SK-N-SH (cell line): ENCODE results near the gene GARS1. TPM values are rescaled to one million over a fixed set of nuclear protein-coding genes. Genes with fewer than 3 reads are reported as not detected.

Experiments
- CTCF ChIA-PET: fragments of 300-600, 350-600 bp; formaldehyde crosslinking; extraction: SDS; loops from one replicate; lab custom pipeline; 2021; lab: Yijun Ruan, JAX
- POLR2A ChIA-PET: fragments of 350-600 bp; sonication (Branson Sonifier 250); formaldehyde crosslinking; extraction: SDS; loops from one replicate; lab custom pipeline; 2020; ENCODE audit warnings: antibody characterized with exemption, inconsistent platforms; lab: Yijun Ruan, JAX
- DNase-seq: peaks from one replicate; pipeline ENCODE4 v3.0.0; 2012
- H2AFZ ChIP-seq: fragments of 200-600 bp; sonication (generic); 2 replicates; pipeline ENCODE4 v1.8.1; 2016; ENCODE audit warnings: antibody characterized with exemption, mild to moderate bottlenecking, low read depth
- H3F3A ChIP-seq: fragments of 200-600 bp; sonication (generic); replicated peaks from 2 replicates; pipeline ENCODE3; 2016; ENCODE audit warnings: antibody characterized with exemption, mild to moderate bottlenecking; ENCODE audit not compliant: insufficient read depth
- H3K27ac ChIP-seq, 2 experiments: fragments of 200-500 bp in 1 of 2; fragments of 200-600 bp in 1 of 2; sonication (Bioruptor generic) in 1 of 2; sonication (generic), shearing (Covaris generic) in 1 of 2; 2 replicates each; pipeline versions ENCODE4 v1.5.1 to v1.6.1; 2014 to 2016; ENCODE audit warnings: low read depth in 2 of 2, inconsistent platforms in 1 of 2, low read length in 1 of 2, mild to moderate bottlenecking in 1 of 2, mixed read lengths in 1 of 2
- H3K27me3 ChIP-seq: fragments of 200-600 bp; sonication (generic), shearing (Covaris generic); 2 replicates; pipeline ENCODE4 v1.6.1; 2016; ENCODE audit warnings: mixed run types; ENCODE audit not compliant: insufficient read depth
- H3K36me3 ChIP-seq, 2 experiments: fragments of 200-500 bp in 1 of 2; fragments of 200-600 bp in 1 of 2; sonication (Bioruptor generic) in 1 of 2; sonication (generic) in 1 of 2; replicated peaks in 1 of 2; 2 replicates each; pipeline versions ENCODE3 to v1.5.1; 2014 to 2016; ENCODE audit warnings: low read length in 1 of 2, mild to moderate bottlenecking in 1 of 2; ENCODE audit not compliant: insufficient read depth in 2 of 2, control insufficient read depth in 1 of 2
- H3K4me1 ChIP-seq, 2 experiments: fragments of 200-500 bp in 1 of 2; fragments of 200-600 bp in 1 of 2; sonication (Bioruptor generic) in 1 of 2; sonication (generic), shearing (Covaris generic) in 1 of 2; 2 replicates each; pipeline versions ENCODE4 v1.5.1 to v1.6.1; 2014 to 2016; ENCODE audit warnings: low read depth in 1 of 2, low read length in 1 of 2, mixed run types in 1 of 2; ENCODE audit not compliant: insufficient read depth in 2 of 2, control insufficient read depth in 1 of 2
- H3K4me2 ChIP-seq: fragments of 200-600 bp; sonication (generic), shearing (Covaris generic); 2 replicates; pipeline ENCODE4 v1.6.1; 2017; ENCODE audit warnings: mixed run types
- H3K4me3 ChIP-seq, 2 experiments: fragments of 200-500 bp in 1 of 2; fragments of 200-600 bp in 1 of 2; sonication (Bioruptor generic) in 1 of 2; sonication (generic), shearing (Covaris generic) in 1 of 2; 2 replicates each; pipeline versions ENCODE4 v1.5.1 to v1.8.1; 2014 to 2016; ENCODE audit warnings: low read depth in 2 of 2, inconsistent platforms in 1 of 2, low read length in 1 of 2, mild to moderate bottlenecking in 1 of 2, mixed read lengths in 1 of 2, moderate library complexity in 1 of 2
- H3K79me2 ChIP-seq: fragments of 200-600 bp; sonication (generic); 2 replicates; pipeline ENCODE4 v1.8.1; 2017; ENCODE audit warnings: mild to moderate bottlenecking; ENCODE audit not compliant: insufficient read depth
- H3K9ac ChIP-seq: fragments of 200-600 bp; sonication (generic); 2 replicates; pipeline ENCODE4 v1.6.1; 2017; ENCODE audit warnings: mixed run types
- H3K9me2 ChIP-seq: fragments of 200-600 bp; sonication (generic); 2 replicates; pipeline ENCODE4 v1.6.1; 2017; ENCODE audit warnings: mixed run types
- H3K9me3 ChIP-seq: fragments of 200-600 bp; sonication (generic); 2 replicates; pipeline ENCODE4 v1.6.1; 2017; ENCODE audit warnings: mixed run types, mild to moderate bottlenecking, moderate library complexity
- H4K20me1 ChIP-seq: fragments of 200-600 bp; sonication (generic); 2 replicates; pipeline ENCODE4 v1.6.1; 2017; ENCODE audit warnings: mild to moderate bottlenecking, mixed run types; ENCODE audit not compliant: insufficient read depth
- CHD2 ChIP-seq: fragments of 150-350 bp; IDR thresholded peaks from 2 replicates; pipeline ENCODE4 v1.6.1; 2018; ENCODE audit warnings: low read length; ENCODE audit not compliant: partially characterized antibody
- CTCF ChIP-seq: fragments of 200-600 bp; sonication (generic); IDR thresholded peaks from 2 replicates; pipeline ENCODE4 v1.6.1; 2017; ENCODE audit warnings: antibody characterized with exemption, mild to moderate bottlenecking, moderate library complexity
- ELF1 ChIP-seq: IDR thresholded peaks from 2 replicates; pipeline ENCODE4 v1.4.0; 2012
- EP300 ChIP-seq, 2 experiments: IDR thresholded peaks; 2 replicates each; pipeline versions ENCODE4 v1.4.0 to v1.6.1; 2012; ENCODE audit warnings: borderline replicate concordance in 1 of 2, low read depth in 1 of 2, low read length in 1 of 2
- EZH2phosphoT487 ChIP-seq: fragments of 200-600 bp; sonication (generic); IDR thresholded peaks from 2 replicates; pipeline ENCODE4 v1.6.1; 2017; ENCODE audit warnings: low read depth, mixed run types, mild to moderate bottlenecking, antibody characterized with exemption, moderate library complexity, borderline replicate concordance
- FOSL2 ChIP-seq: IDR thresholded peaks from 2 replicates; pipeline ENCODE4 v1.4.0; 2012; ENCODE audit warnings: low read depth, mild to moderate bottlenecking, moderate library complexity, borderline replicate concordance
- FOXJ3 ChIP-seq: sonication (generic); formaldehyde crosslinking; IDR thresholded peaks from 2 replicates; pipeline ENCODE4 v1.5.1; 2020; ENCODE audit warnings: mild to moderate bottlenecking, missing genetic modification reagents
- FOXM1 ChIP-seq: IDR thresholded peaks from 2 replicates; pipeline ENCODE4 v1.4.0; 2012; ENCODE audit warnings: low read depth, mild to moderate bottlenecking
- GABPA ChIP-seq: IDR thresholded peaks from 2 replicates; pipeline ENCODE4 v1.4.0; 2012; ENCODE audit warnings: low read depth, mild to moderate bottlenecking
- MAX ChIP-seq: IDR thresholded peaks from 2 replicates; pipeline ENCODE4 v1.4.0; 2012; ENCODE audit warnings: low read depth
- MEF2A ChIP-seq: IDR thresholded peaks from 2 replicates; pipeline ENCODE4 v1.4.0; 2012; ENCODE audit warnings: low read depth, borderline replicate concordance
- NFIC ChIP-seq: IDR thresholded peaks from 2 replicates; pipeline ENCODE4 v1.4.0; 2012; ENCODE audit warnings: borderline replicate concordance
- RCOR1 ChIP-seq: fragments of 150-350 bp; IDR thresholded peaks from 2 replicates; pipeline ENCODE4 v1.6.1; 2017; ENCODE audit warnings: antibody characterized with exemption, low read length
- RFX5 ChIP-seq: IDR thresholded peaks from 2 replicates; pipeline ENCODE4 v1.6.1; 2012; ENCODE audit warnings: mild to moderate bottlenecking, improper control_type of control experiment, low read length
- RXRA ChIP-seq: IDR thresholded peaks from 2 replicates; pipeline ENCODE4 v1.4.0; 2012; ENCODE audit warnings: low read depth, mild to moderate bottlenecking, borderline replicate concordance
- SIN3A ChIP-seq: IDR thresholded peaks from 2 replicates; pipeline ENCODE4 v1.6.1; 2012; ENCODE audit warnings: low read depth, mild to moderate bottlenecking, low read length, moderate library complexity, borderline replicate concordance
- TAF1 ChIP-seq: IDR thresholded peaks from 2 replicates; pipeline ENCODE4 v1.6.1; 2012; ENCODE audit warnings: low read depth, mild to moderate bottlenecking, low read length, moderate library complexity, borderline replicate concordance
- WGBS: methylation state at CpG from one replicate; pipeline ENCODE4 v1.1.6; 2017; ENCODE audit warnings: low lambda C conversion rate; 5-methylcytosine and 5-hydroxymethylcytosine counted together
- polyA plus RNA-seq, 3 experiments: library from polyadenylated mRNA; depleted of rRNA; stranded (reverse); fragments of >200 nt; gene quantifications; 2 replicates each; pipeline ENCODE4 v1.2.3, GENCODE V29; 2012

Gene GARS1
- polyA plus RNA-seq, 1 of the 3 experiments (the other 2 are of a cell fraction) = 301 TPM

- Histone ChIP-seq H3K9me2 (no peaks in the 10 kb centered on the region), H3K79me2 (no peaks in the 10 kb centered on the region), H2AFZ (no peak overlapping the region), H3K27me3 (no peaks in the 10 kb centered on the region), H3K4me2 (no peak overlapping the region), H3K4me1 (peaks cover 0 to 18% of the 10 kb centered on the region in 2 experiments; a peak in 1 of 4 replicates), H3F3A (peaks cover 3% of the 10 kb centered on the region), H3K36me3 (peaks cover 16 to 20% of the 10 kb centered on the region in 2 experiments), H3K9ac (no peak overlapping the region), H3K4me3 (no peak overlapping the region), H3K27ac (no peak overlapping the region), H3K9me3 (no peaks in the 10 kb centered on the region), H4K20me1 (no peaks in the 10 kb centered on the region)
- 95% methylated on average over 6 of the region's 6 CpGs for WGBS
- no peak for TF ChIP-seq RFX5
- no peak for TF ChIP-seq SIN3A
- TF ChIP-seq TAF1 = no peak
- TF ChIP-seq MAX = no peak
- TF ChIP-seq RXRA = no peak
- TF ChIP-seq EP300 (IDR thresholded peaks at IDR 0.05; ENCODE audit: borderline replicate concordance in 1 of 2, low read depth in 1 of 2, low read length in 1 of 2) = no peak
- TF ChIP-seq FOXM1 = no peak
- no peak for TF ChIP-seq CHD2
- no peak for TF ChIP-seq FOXJ3 (CRISPR knock-in tag)
- TF ChIP-seq NFIC = no peak
- TF ChIP-seq GABPA = no peak
- no peak for TF ChIP-seq EZH2phosphoT487
- TF ChIP-seq RCOR1 = no peak
- TF ChIP-seq FOSL2 = no peak
- no peak for DNase-seq
- CTCF ChIA-PET = interaction anchor here (0.8 to 14.7 kb wide), 11 partner anchors 12 to 397 kb away, joined by 3 to 294 read pairs (median 4); partner anchors contain the start of gene ZNRF2
- POLR2A ChIA-PET = no interaction called here
These were observed 33.3 kb upstream of the GARS1 start for GRCh38 chr7:30561389-30561788.

- H2AFZ ChIP-seq = no peak overlapping the region
- no peaks in the 10 kb centered on the region for H4K20me1 ChIP-seq
- no peaks in the 10 kb centered on the region for H3K9me3 ChIP-seq
- H3K79me2 ChIP-seq = no peaks in the 10 kb centered on the region
- H3K27ac ChIP-seq = no peak overlapping the region
- peaks cover 18 to 21% of the 10 kb centered on the region in 2 experiments for H3K36me3 ChIP-seq
- ChIA-PET CTCF (interaction anchor here (0.9 to 14.7 kb wide), 15 partner anchors 9 to 641 kb away, joined by 3 to 294 read pairs (median 5); partner anchors contain the start of gene ZNRF2), POLR2A (no interaction called here)
- H3K4me1 ChIP-seq = peaks cover 0 to 11% of the 10 kb centered on the region in 2 experiments; a peak in 1 of 4 replicates
- no peaks in the 10 kb centered on the region for H3K27me3 ChIP-seq
- peak; percentile 55 for DNase-seq
- H3F3A ChIP-seq = peaks cover 3% of the 10 kb centered on the region
- 82% methylated on average over 6 of the region's 6 CpGs for WGBS
- no peak overlapping the region for H3K4me3 ChIP-seq
- H3K9me2 ChIP-seq = no peaks in the 10 kb centered on the region
- H3K9ac ChIP-seq = no peak overlapping the region
- TF ChIP-seq ELF1 (no peak), MEF2A (no peak), CTCF (0 out of 2 replicates have a peak, but pooled peaks have one; percentile 22), RFX5 (no peak)
- no peak overlapping the region for H3K4me2 ChIP-seq
These were observed 32.2 kb upstream of the GARS1 start for GRCh38 chr7:30562498-30562897.
